ENCODE data around the gene STXBP2. TPM values are rescaled to one million over a fixed set of nuclear protein-coding genes. Genes with fewer than 3 reads are reported as not detected.
A peak's percentile ranks its signal among the peaks of the same experiment; 100 is the strongest.

Gene STXBP2
- total and polyA plus RNA-seq, 9 of the 15 experiments (the other 6 are each of a cell fraction or from before 2014, with no cell fraction given) = 2.5 to 163 (median 71.3) TPM

- TF ChIP-seq, protein P1, sequence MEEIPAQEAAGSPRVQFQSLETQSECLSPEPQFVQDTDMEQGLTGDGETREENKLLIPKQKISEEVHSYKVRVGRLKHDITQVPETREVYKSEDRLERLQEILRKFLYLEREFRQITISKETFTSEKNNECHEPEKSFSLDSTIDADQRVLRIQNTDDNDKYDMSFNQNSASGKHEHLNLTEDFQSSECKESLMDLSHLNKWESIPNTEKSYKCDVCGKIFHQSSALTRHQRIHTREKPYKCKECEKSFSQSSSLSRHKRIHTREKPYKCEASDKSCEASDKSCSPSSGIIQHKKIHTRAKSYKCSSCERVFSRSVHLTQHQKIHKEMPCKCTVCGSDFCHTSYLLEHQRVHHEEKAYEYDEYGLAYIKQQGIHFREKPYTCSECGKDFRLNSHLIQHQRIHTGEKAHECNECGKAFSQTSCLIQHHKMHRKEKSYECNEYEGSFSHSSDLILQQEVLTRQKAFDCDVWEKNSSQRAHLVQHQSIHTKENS (CRISPR knock-in tag; IDR thresholded peaks at IDR 0.05) = no peak
- TF ChIP-seq, protein P2, sequence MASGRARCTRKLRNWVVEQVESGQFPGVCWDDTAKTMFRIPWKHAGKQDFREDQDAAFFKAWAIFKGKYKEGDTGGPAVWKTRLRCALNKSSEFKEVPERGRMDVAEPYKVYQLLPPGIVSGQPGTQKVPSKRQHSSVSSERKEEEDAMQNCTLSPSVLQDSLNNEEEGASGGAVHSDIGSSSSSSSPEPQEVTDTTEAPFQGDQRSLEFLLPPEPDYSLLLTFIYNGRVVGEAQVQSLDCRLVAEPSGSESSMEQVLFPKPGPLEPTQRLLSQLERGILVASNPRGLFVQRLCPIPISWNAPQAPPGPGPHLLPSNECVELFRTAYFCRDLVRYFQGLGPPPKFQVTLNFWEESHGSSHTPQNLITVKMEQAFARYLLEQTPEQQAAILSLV (tag; IDR thresholded peaks at IDR 0.05) = no peak
- TF ChIP-seq ZNF347 (CRISPR knock-in tag; IDR thresholded peaks at IDR 0.05; ENCODE audit: low read depth) = no peak
- no peak for TF ChIP-seq MCM3 (IDR thresholded peaks at IDR 0.05)
- no peak for TF ChIP-seq CCAR2 (IDR thresholded peaks at IDR 0.05; ENCODE audit: low read depth, low read length)
- peak; percentile 30 to 79; a peak in 2 of 4 replicates for TF ChIP-seq MAZ (CRISPR knock-in tag; conservative IDR thresholded peaks at IDR 0.05 in 1 of 2, IDR thresholded peaks at IDR 0.05 in 1 of 2)
- no peak for TF ChIP-seq NCOA4 (IDR thresholded peaks at IDR 0.05; ENCODE audit: partially characterized antibody)
- TF ChIP-seq NR2F6 (CRISPR knock-in tag; IDR thresholded peaks at IDR 0.05) = no peak
- no peak for TF ChIP-seq TCF7L2 (IDR thresholded peaks at IDR 0.05; ENCODE audit: low read depth, low read length)
- TF ChIP-seq, protein P3, sequence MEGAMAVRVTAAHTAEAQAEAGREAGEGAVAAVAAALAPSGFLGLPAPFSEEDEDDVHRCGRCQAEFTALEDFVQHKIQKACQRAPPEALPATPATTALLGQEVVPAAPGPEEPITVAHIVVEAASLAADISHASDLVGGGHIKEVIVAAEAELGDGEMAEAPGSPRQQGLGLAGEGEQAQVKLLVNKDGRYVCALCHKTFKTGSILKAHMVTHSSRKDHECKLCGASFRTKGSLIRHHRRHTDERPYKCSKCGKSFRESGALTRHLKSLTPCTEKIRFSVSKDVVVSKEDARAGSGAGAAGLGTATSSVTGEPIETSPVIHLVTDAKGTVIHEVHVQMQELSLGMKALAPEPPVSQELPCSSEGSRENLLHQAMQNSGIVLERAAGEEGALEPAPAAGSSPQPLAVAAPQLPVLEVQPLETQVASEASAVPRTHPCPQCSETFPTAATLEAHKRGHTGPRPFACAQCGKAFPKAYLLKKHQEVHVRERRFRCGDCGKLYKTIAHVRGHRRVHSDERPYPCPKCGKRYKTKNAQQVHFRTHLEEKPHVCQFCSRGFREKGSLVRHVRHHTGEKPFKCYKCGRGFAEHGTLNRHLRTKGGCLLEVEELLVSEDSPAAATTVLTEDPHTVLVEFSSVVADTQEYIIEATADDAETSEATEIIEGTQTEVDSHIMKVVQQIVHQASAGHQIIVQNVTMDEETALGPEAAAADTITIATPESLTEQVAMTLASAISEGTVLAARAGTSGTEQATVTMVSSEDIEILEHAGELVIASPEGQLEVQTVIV (CRISPR knock-in tag; IDR thresholded peaks at IDR 0.05; ENCODE audit: borderline replicate concordance) = no peak
- TF ChIP-seq CREB1 (IDR thresholded peaks at IDR 0.05) = no peak
- 0 out of 2 replicates have a peak, but pooled peaks have one; percentile 38 for TF ChIP-seq CREB1 (CRISPR knock-in tag; IDR thresholded peaks at IDR 0.05)
- TF ChIP-seq, protein P4, sequence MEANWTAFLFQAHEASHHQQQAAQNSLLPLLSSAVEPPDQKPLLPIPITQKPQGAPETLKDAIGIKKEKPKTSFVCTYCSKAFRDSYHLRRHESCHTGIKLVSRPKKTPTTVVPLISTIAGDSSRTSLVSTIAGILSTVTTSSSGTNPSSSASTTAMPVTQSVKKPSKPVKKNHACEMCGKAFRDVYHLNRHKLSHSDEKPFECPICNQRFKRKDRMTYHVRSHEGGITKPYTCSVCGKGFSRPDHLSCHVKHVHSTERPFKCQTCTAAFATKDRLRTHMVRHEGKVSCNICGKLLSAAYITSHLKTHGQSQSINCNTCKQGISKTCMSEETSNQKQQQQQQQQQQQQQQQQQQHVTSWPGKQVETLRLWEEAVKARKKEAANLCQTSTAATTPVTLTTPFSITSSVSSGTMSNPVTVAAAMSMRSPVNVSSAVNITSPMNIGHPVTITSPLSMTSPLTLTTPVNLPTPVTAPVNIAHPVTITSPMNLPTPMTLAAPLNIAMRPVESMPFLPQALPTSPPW (CRISPR knock-in tag; IDR thresholded peaks at IDR 0.05) = peak; percentile 4
- no peak for TF ChIP-seq TAF15 (IDR thresholded peaks at IDR 0.05; ENCODE audit: low read depth, low read length)
- TF ChIP-seq ZNF764 (CRISPR knock-in tag; IDR thresholded peaks at IDR 0.05; ENCODE audit: low read depth) = no peak
- TF ChIP-seq GABPB1 (CRISPR knock-in tag; IDR thresholded peaks at IDR 0.05) = peak; percentile 65
- no peak for TF ChIP-seq IRF1 (CRISPR knock-in tag; IDR thresholded peaks at IDR 0.05; ENCODE audit: borderline replicate concordance)
- no peak for TF ChIP-seq BACH1 (tag; IDR thresholded peaks at IDR 0.05)
- TF ChIP-seq GATA2 (CRISPR knock-in tag; IDR thresholded peaks at IDR 0.05) = no peak
- no peak for TF ChIP-seq PHB2 (IDR thresholded peaks at IDR 0.05; ENCODE audit: low read depth)
Observed at GRCh38 chr19:7637374-7638256, 705 bp downstream of the STXBP2 start (continued).
